ENCODE measurements around the gene NBEA.
"Not testable (repeated sequence)": the region's sequence is repeated elsewhere in the genome, so short reads cannot be mapped to it uniquely, and the experiment has no call there.

NBEA gene

GRCh38 chr13:35058585-35058984 lies 116.5 kb downstream of the NBEA start:
- not testable (repeated sequence) for DNase-seq (ENCODE audit: low spot score)

- DNase-seq (ENCODE audit: low spot score): peak; percentile 1
Observed at GRCh38 chr13:35086667-35087066, 144.6 kb downstream of the NBEA start.

GRCh38 chr13:35092251-35092650 lies 150.2 kb downstream of the NBEA start:
- DNase-seq (ENCODE audit: low spot score): no peak

- no peak for DNase-seq (ENCODE audit: low spot score)
Observed at GRCh38 chr13:35092751-35093150, 150.7 kb downstream of the NBEA start.

- DNase-seq (ENCODE audit: low spot score): no peak
Observed at GRCh38 chr13:35093356-35093755, 151.3 kb downstream of the NBEA start.

- not testable (repeated sequence) for DNase-seq (ENCODE audit: low spot score)
Observed at GRCh38 chr13:35106771-35107170, 164.7 kb downstream of the NBEA start.

GRCh38 chr13:35107535-35107934 lies 165.5 kb downstream of the NBEA start:
- DNase-seq (ENCODE audit: low spot score): no peak

- DNase-seq (ENCODE audit: low spot score): not testable (repeated sequence)
Observed at GRCh38 chr13:35113612-35114011, 171.5 kb downstream of the NBEA start.

GRCh38 chr13:35127466-35127865 lies 185.4 kb downstream of the NBEA start:
- DNase-seq (ENCODE audit: low spot score): no peak

- DNase-seq (ENCODE audit: low spot score): no peak
Observed at GRCh38 chr13:35129500-35129899, 187.4 kb downstream of the NBEA start.

GRCh38 chr13:35131471-35131870 lies 189.4 kb downstream of the NBEA start:
- DNase-seq (ENCODE audit: low spot score): no peak

GRCh38 chr13:35136585-35136984 lies 194.5 kb downstream of the NBEA start:
- DNase-seq (ENCODE audit: low spot score): no peak

- DNase-seq (ENCODE audit: low spot score): no peak
Observed at GRCh38 chr13:35139591-35139990, 197.5 kb downstream of the NBEA start.

GRCh38 chr13:35140321-35140720 lies 198.3 kb downstream of the NBEA start:
- DNase-seq (ENCODE audit: low spot score): no peak

- no peak for DNase-seq (ENCODE audit: low spot score)
Observed at GRCh38 chr13:35140831-35141230, 198.8 kb downstream of the NBEA start.

- DNase-seq (ENCODE audit: low spot score): no peak
Observed at GRCh38 chr13:35143123-35143522, 201.1 kb downstream of the NBEA start.

- DNase-seq (ENCODE audit: low spot score): no peak
Observed at GRCh38 chr13:35144166-35144890, 202.3 kb downstream of the NBEA start.

GRCh38 chr13:35146686-35147085 lies 204.6 kb downstream of the NBEA start:
- no peak for DNase-seq (ENCODE audit: low spot score)

GRCh38 chr13:35157143-35157755 lies 215.2 kb downstream of the NBEA start:
- DNase-seq (ENCODE audit: low spot score): peak; percentile 65

- no peak for DNase-seq (ENCODE audit: low spot score)
Observed at GRCh38 chr13:35159041-35159440, 217.0 kb downstream of the NBEA start.

- DNase-seq (ENCODE audit: low spot score): no peak
Observed at GRCh38 chr13:35160896-35161295, 218.8 kb downstream of the NBEA start.

- DNase-seq (ENCODE audit: low spot score): no peak
Observed at GRCh38 chr13:35162420-35162819, 220.3 kb downstream of the NBEA start.

GRCh38 chr13:35163674-35164073 lies 221.6 kb downstream of the NBEA start:
- no peak for DNase-seq (ENCODE audit: low spot score)
